ENCODE results near the gene STRN.

DNA sequence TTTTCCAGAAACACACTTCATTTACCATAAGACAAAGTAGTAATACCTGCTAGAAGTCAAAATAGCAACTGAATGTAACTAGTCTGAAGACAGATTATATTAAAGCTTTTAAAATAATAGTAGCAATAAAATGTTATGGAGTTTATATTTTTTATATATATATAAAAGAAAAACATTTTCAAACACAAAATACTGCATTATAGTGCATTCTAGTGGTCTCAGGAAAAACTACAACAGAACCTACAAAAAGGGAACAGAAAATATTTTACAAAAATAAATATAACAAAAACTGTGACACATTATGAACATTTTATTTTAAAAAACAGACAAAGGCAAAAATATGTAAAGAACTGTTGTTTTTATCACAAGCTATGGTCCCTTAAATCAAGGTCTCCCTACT is 48.0 kb downstream of the STRN start:
- TF ChIP-seq CTCF (IDR thresholded peaks at IDR 0.05) (peak in 2 of 6 experiments; percentile 25 to 40), POLR2A (IDR thresholded peaks at IDR 0.05) (no peak)

Data from thyroid gland (tissue), 4 donors.